NCI-H446 treated with DMSO at 0.1 percent for 48 hours (cell line): ENCODE results near the gene TLE7.

Experiments used
- DNase-seq: peaks from one replicate; lab custom pipeline; 2025; lab: John Stamatoyannopoulos, UW

Gene TLE7

GRCh38 chr16:71448274-71448866 is 6.5 kb upstream of the TLE7 start:
- DNase-seq: no peak

DNA sequence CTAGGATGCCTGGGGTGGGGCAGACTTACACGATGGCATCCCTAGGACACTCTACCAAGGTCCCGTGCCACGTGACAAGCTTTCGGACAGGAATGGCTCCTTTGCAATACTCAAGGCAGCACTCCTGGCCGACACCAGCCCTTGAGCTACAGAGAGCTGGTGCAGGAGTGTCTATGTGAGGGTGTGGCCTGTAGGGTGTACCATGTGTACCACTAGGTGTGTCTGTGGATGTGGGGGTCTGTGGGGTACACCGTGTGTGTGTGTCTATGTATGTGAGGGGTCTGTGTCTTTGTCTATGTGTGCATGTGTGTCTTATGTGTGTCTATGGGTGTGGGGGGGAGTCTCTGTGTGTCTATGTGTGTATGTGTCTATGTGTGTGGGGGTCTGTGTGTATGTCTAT is 1.9 kb upstream of the TLE7 start:
- DNase-seq: no peak

DNA sequence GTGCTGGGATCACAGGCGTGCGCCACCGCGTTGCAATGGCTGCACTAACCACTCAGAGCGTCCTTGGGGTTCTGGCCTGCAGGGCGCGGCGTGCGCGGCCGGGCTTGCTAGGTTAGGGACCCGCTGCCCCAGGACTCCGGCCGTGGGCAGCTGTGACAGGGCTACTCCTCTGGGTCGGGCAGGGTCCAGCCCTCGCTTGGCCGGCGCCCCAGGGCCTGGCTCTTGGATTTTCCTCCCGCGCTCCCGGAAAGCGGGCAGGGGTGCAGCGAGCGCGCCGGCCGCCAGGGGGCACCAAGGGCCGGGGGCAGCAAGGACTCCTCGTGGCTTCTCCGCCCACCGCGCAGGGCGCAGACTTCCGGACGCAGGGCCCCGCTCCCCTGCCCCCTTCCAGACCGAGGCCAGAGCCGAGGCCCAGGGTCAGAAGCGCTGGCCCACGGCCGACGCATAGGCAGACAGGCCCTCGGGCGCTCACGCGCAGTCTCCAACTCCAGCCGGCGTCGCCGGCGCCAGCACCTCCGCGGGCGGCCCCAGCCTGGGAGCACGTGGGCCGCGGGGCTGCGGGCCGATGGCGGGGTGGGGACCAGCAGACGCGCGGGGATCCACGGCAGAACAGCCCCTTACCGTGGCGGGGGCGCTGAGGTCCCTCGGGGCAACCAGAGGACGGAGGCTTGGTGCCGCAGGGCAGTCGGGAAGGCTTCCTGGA is 355 bp downstream of the TLE7 start:
- DNase-seq: no peak

- DNase-seq: no peak
Observed at GRCh38 chr16:71440669-71441347, 1.0 kb downstream of the TLE7 start.

- no peak for DNase-seq
Observed at GRCh38 chr16:71439523-71439922, 2.3 kb downstream of the TLE7 start.

- DNase-seq: no peak
Observed at GRCh38 chr16:71436473-71436872, 5.4 kb downstream of the TLE7 start.

GRCh38 chr16:71432906-71433305 is 8.9 kb downstream of the TLE7 start:
- DNase-seq: no peak

GRCh38 chr16:71431991-71432390 is 9.9 kb downstream of the TLE7 start:
- DNase-seq: no peak

DNA sequence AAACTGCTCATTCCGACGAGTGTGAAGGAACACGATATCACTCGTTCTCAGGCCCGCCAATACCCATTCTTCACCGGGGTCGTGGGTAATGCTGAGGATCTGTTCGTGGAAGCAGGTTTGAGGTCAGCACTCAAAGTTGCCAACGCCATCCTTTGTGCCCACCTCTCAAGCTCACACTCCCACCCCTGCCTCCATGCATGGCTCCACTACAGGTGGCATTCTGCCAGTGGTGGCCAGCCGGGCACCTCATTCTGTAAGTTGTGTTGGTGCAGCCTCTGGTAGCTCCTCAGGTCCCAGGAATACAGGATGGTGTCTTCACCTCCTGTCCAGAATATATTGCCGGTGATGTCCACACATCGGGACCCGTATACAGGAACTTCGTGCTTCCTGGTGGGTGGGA is 10.7 kb downstream of the TLE7 start:
- DNase-seq: no peak

GRCh38 chr16:71430744-71431143 is 11.1 kb downstream of the TLE7 start:
- no peak for DNase-seq

DNA sequence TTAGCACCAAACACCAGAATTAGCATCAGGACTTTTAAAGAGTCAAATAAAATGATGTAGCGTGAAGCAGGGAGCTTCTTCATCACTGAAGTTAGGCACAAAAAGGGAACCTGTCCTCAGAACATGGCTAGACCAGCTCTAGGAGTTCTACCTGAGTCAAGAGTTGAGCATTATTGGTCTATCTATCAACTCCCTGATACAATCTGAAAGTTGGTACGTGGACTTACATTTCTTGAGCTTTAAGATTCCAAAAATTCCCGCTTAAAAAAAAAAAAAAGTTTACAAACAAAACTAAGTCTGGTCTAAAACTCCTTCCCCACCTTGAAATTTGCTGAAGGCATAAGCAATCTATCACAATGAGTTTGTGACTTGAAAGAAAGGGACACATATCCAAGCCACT is 12.3 kb downstream of the TLE7 start:
- no peak for DNase-seq

GRCh38 chr16:71428883-71429282 is 13.0 kb downstream of the TLE7 start:
- DNase-seq: no peak

DNA sequence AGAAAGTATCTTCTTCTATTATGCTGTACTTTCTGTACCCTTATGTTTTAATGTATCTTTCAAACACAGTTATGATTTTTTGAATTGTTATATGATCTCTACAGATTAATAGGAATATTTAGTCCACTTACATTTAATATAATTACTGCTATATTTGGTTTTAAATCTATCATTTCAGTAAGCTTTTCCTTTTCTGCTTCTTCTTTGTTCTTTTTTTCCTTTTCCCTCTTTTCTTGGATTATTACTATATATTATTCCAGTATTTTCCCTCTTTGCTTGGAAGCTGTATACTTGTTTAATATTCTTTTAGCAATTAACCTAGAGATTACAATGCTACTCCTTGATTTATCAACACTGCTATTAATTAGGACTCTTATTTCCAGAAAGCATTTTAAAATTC is 13.5 kb downstream of the TLE7 start:
- DNase-seq: no peak

- DNase-seq: no peak
Observed at GRCh38 chr16:71426880-71427615, 14.8 kb downstream of the TLE7 start.

- no peak for DNase-seq
Observed at GRCh38 chr16:71426069-71426879, 15.6 kb downstream of the TLE7 start.

GRCh38 chr16:71425746-71426068 is 16.1 kb downstream of the TLE7 start:
- DNase-seq: no peak

DNA sequence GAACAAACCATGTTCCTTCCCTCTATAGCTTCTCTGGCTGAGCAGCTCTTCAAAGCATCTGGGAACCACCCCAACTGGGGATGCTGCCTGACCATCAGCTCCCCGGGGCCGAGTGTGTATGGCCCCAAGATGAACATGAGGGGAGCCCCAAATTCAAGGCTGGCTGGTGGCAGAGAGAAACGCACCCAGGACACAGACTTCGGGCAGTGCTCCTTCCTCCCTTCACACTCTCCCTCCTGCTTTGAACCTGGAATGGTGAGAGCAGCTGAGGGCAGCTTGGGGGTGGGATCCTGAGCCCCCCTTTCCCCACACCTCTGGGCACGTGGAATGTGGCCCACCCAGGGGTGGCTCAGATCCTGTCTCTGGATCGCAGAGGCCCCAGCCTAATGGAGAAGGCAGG is 17.2 kb downstream of the TLE7 start:
- DNase-seq: no peak

GRCh38 chr16:71423865-71424264 is 18.0 kb downstream of the TLE7 start:
- no peak for DNase-seq

GRCh38 chr16:71423016-71423415 is 18.8 kb downstream of the TLE7 start:
- DNase-seq: no peak

GRCh38 chr16:71421911-71422310 is 19.9 kb downstream of the TLE7 start:
- DNase-seq: no peak

- no peak for DNase-seq
Observed at GRCh38 chr16:71414038-71414437, 27.8 kb downstream of the TLE7 start.

GRCh38 chr16:71413341-71413740 is 28.5 kb downstream of the TLE7 start:
- DNase-seq: no peak
